Measurements from ENCODE around the gene MIEN1. TPM values are rescaled to one million over a fixed set of nuclear protein-coding genes. Genes with fewer than 3 reads are reported as not detected.

Gene MIEN1
- total and polyA plus RNA-seq, 2 of the 13 experiments (the other 11 are each of a cell fraction or from before 2014, with no cell fraction given) = 40.6 to 56.6 TPM

- TF ChIP-seq GLI4 (CRISPR knock-in tag; IDR thresholded peaks at IDR 0.05; ENCODE audit: borderline replicate concordance) = no peak
- TF ChIP-seq THAP8 (CRISPR knock-in tag; IDR thresholded peaks at IDR 0.05; ENCODE audit: borderline replicate concordance) = no peak
- TF ChIP-seq ZSCAN5A (CRISPR knock-in tag; IDR thresholded peaks at IDR 0.05; ENCODE audit: borderline replicate concordance) = no peak
- peak; percentile 31; the same call in 1 of the 2 replicates for TF ChIP-seq HMG20A (CRISPR knock-in tag; IDR thresholded peaks at IDR 0.05; ENCODE audit: borderline replicate concordance)
- TF ChIP-seq ZNF589 (CRISPR knock-in tag; conservative IDR thresholded peaks at IDR 0.05) = no peak
- TF ChIP-seq FIP1L1 (IDR thresholded peaks at IDR 0.05; ENCODE audit: borderline replicate concordance, insufficient read depth, low read depth, low read length) = no peak
- TF ChIP-seq ZNF557 (CRISPR knock-in tag; IDR thresholded peaks at IDR 0.05) = 0 out of 2 replicates have a peak, but pooled peaks have one; percentile 20
- peak; percentile 62 for TF ChIP-seq NR2F6 (IDR thresholded peaks at IDR 0.05)
- TF ChIP-seq NR2F6 (CRISPR knock-in tag; IDR thresholded peaks at IDR 0.05) = peak; percentile 34; the same call in 1 of the 2 replicates
- TF ChIP-seq MIER2 (CRISPR knock-in tag; IDR thresholded peaks at IDR 0.05) = no peak
- no peak for TF ChIP-seq WIZ (CRISPR knock-in tag; IDR thresholded peaks at IDR 0.05)
- TF ChIP-seq ZNF431 (CRISPR knock-in tag; IDR thresholded peaks at IDR 0.05; ENCODE audit: borderline replicate concordance, low read depth) = 0 out of 2 replicates have a peak, but pooled peaks have one; percentile 51
- no peak for TF ChIP-seq TAF15 (IDR thresholded peaks at IDR 0.05; ENCODE audit: low read depth, low read length, poor library complexity, severe bottlenecking)
- no peak for TF ChIP-seq ZNF878 (CRISPR knock-in tag; IDR thresholded peaks at IDR 0.05)
- TF ChIP-seq ZFP37 (CRISPR knock-in tag; IDR thresholded peaks at IDR 0.05; ENCODE audit: borderline replicate concordance) = no peak
- TF ChIP-seq ARHGAP35 (CRISPR knock-in tag; IDR thresholded peaks at IDR 0.05; ENCODE audit: borderline replicate concordance) = no peak
- TF ChIP-seq HNRNPUL1 (IDR thresholded peaks at IDR 0.05; ENCODE audit: low read depth, low read length) = no peak
- no peak for TF ChIP-seq ZBTB3 (CRISPR knock-in tag; IDR thresholded peaks at IDR 0.05; ENCODE audit: borderline replicate concordance, low read depth)
- no peak for TF ChIP-seq ZNF576 (CRISPR knock-in tag; IDR thresholded peaks at IDR 0.05)
- no peak for TF ChIP-seq ZNF549 (CRISPR knock-in tag; IDR thresholded peaks at IDR 0.05)
- no peak for TF ChIP-seq TOPORS (CRISPR knock-in tag; IDR thresholded peaks at IDR 0.05)
- no peak for TF ChIP-seq ZBTB21 (CRISPR knock-in tag; IDR thresholded peaks at IDR 0.05)
- TF ChIP-seq SMARCC2 (IDR thresholded peaks at IDR 0.05) = 0 out of 2 replicates have a peak, but pooled peaks have one; percentile 27
- TF ChIP-seq FUBP1 (CRISPR knock-in tag; IDR thresholded peaks at IDR 0.05; ENCODE audit: borderline replicate concordance) = 0 out of 2 replicates have a peak, but pooled peaks have one; percentile 37
- peak; percentile 66; the same call in 1 of the 2 replicates for TF ChIP-seq ZNF331 (CRISPR knock-in tag; IDR thresholded peaks at IDR 0.05)
- 0 out of 2 replicates have a peak, but pooled peaks have one; percentile 14 for TF ChIP-seq FOSL2 (CRISPR knock-in tag; IDR thresholded peaks at IDR 0.05)
- TF ChIP-seq PHF21A (CRISPR knock-in tag; IDR thresholded peaks at IDR 0.05) = peak; percentile 52
Measured at GRCh38 chr17:39687101-39687545, 43.2 kb downstream of the MIEN1 start (continued).

Data from HepG2 (cell line).